HepG2 (cell line): Measurements from ENCODE around the gene CX3CR1. TPM values are rescaled to one million over a fixed set of nuclear protein-coding genes. Genes with fewer than 3 reads are reported as not detected.

Source experiments
- AGO1 ChIP-seq: fragments of 200-400 bp; formaldehyde crosslinking; IDR thresholded peaks from 2 replicates; pipeline ENCODE4 v1.6.1; 2017; ENCODE audit warnings: mild to moderate bottlenecking, low read depth, low read length, moderate library complexity; ENCODE audit not compliant: poor library complexity, severe bottlenecking
- AHR ChIP-seq: IDR thresholded peaks from 2 replicates; pipeline ENCODE4 v1.6.1; 2018; ENCODE audit warnings: missing genetic modification reagents, missing compliant biosample characterization
- CEBPB ChIP-seq: IDR thresholded peaks from 2 replicates; pipeline ENCODE4 v1.6.1; 2011; ENCODE audit warnings: low read depth, low read length, improper control_type of control experiment, borderline replicate concordance
- CSRNP1 ChIP-seq: sonication (generic); formaldehyde crosslinking; IDR thresholded peaks from 2 replicates; pipeline ENCODE4 v1.8.1; 2023; ENCODE audit warnings: mild to moderate bottlenecking, missing genetic modification reagents
- E2F5 ChIP-seq: sonication (generic); formaldehyde crosslinking; conservative IDR thresholded peaks from 2 replicates; pipeline ENCODE4 v1.4.0; 2020; ENCODE audit warnings: missing genetic modification reagents
- ETS1 ChIP-seq: sonication (generic); formaldehyde crosslinking; IDR thresholded peaks from 2 replicates; pipeline ENCODE4 v1.4.0; 2020; ENCODE audit warnings: missing genetic modification reagents
- FOXJ3 ChIP-seq: sonication (generic); formaldehyde crosslinking; IDR thresholded peaks from 2 replicates; pipeline ENCODE4 v1.4.0; 2020; ENCODE audit warnings: missing genetic modification reagents, mild to moderate bottlenecking, borderline replicate concordance
- MAF1 ChIP-seq: sonication (generic); formaldehyde crosslinking; IDR thresholded peaks from 2 replicates; pipeline ENCODE4 v1.5.0; 2020; ENCODE audit warnings: missing genetic modification reagents, borderline replicate concordance
- MAFG ChIP-seq: sonication (generic); formaldehyde crosslinking; IDR thresholded peaks from 2 replicates; pipeline ENCODE4 v1.5.1; 2020; ENCODE audit warnings: mild to moderate bottlenecking, missing genetic modification reagents
- MIER2 ChIP-seq: IDR thresholded peaks from 2 replicates; pipeline ENCODE4 v1.6.1; 2016; ENCODE audit warnings: missing biosample characterization, missing genetic modification reagents
- MXD4 ChIP-seq: IDR thresholded peaks from 2 replicates; pipeline ENCODE4 v1.6.1; 2016; ENCODE audit warnings: mild to moderate bottlenecking, missing biosample characterization, missing genetic modification reagents
- NFKB2 ChIP-seq: sonication (generic); formaldehyde crosslinking; IDR thresholded peaks from 2 replicates; pipeline ENCODE4 v1.4.0; 2020; ENCODE audit warnings: missing genetic modification reagents, borderline replicate concordance
- NFKBIZ ChIP-seq: IDR thresholded peaks from 2 replicates; pipeline ENCODE4 v1.6.1; 2018; ENCODE audit warnings: missing genetic modification reagents, missing compliant biosample characterization
- NR2F2 ChIP-seq: IDR thresholded peaks from 2 replicates; pipeline ENCODE4 v1.6.1; 2012; ENCODE audit warnings: low read depth, inconsistent platforms, borderline replicate concordance
- NR2F6 ChIP-seq, 2 experiments: IDR thresholded peaks; 2 replicates each; pipeline ENCODE4 v1.6.1; 2016; ENCODE audit warnings: antibody characterized with exemption in 1 of 2, mild to moderate bottlenecking in 1 of 2
- RFX5 ChIP-seq: IDR thresholded peaks from 2 replicates; pipeline ENCODE4 v1.6.1; 2011; ENCODE audit warnings: low read depth, low read length, improper control_type of control experiment
- SRF ChIP-seq: IDR thresholded peaks from 2 replicates; pipeline ENCODE4 v1.6.1; 2011; ENCODE audit warnings: mild to moderate bottlenecking, low read depth, low read length, moderate library complexity
- SRY ChIP-seq: sonication (generic); formaldehyde crosslinking; IDR thresholded peaks from 2 replicates; pipeline ENCODE4 v1.8.0; 2022; ENCODE audit warnings: mild to moderate bottlenecking, missing genetic modification reagents
- SUZ12 ChIP-seq: fragments of 150-350 bp; IDR thresholded peaks from 2 replicates; pipeline ENCODE4 v1.6.1; 2014; ENCODE audit warnings: low read depth, low read length
- TIGD3 ChIP-seq: sonication (generic); formaldehyde crosslinking; IDR thresholded peaks from 2 replicates; pipeline ENCODE4 v1.5.1; 2020; ENCODE audit warnings: mild to moderate bottlenecking, missing genetic modification reagents, borderline replicate concordance
- ZMYM2 ChIP-seq: sonication (generic); formaldehyde crosslinking; IDR thresholded peaks from 2 replicates; pipeline ENCODE4 v1.8.0; 2022; ENCODE audit warnings: mild to moderate bottlenecking, missing genetic modification reagents
- ZNF10 ChIP-seq: sonication (generic); formaldehyde crosslinking; IDR thresholded peaks from 2 replicates; pipeline ENCODE4 v1.4.0; 2020; ENCODE audit warnings: mild to moderate bottlenecking, low read depth, missing genetic modification reagents, borderline replicate concordance
- ZNF510 ChIP-seq: sonication (generic); formaldehyde crosslinking; IDR thresholded peaks from 2 replicates; pipeline ENCODE4 v1.4.0; 2020; ENCODE audit warnings: low read depth, mild to moderate bottlenecking, missing genetic modification reagents
- ZNF546 ChIP-seq: sonication (generic); formaldehyde crosslinking; conservative IDR thresholded peaks from 2 replicates; pipeline ENCODE4 v1.8.1; 2023; ENCODE audit warnings: mild to moderate bottlenecking, missing genetic modification reagents
- ZNF550 ChIP-seq: sonication (generic); formaldehyde crosslinking; IDR thresholded peaks from 2 replicates; pipeline ENCODE4 v1.4.0; 2020; ENCODE audit warnings: mild to moderate bottlenecking, missing genetic modification reagents, borderline replicate concordance
- ZNF678 ChIP-seq: sonication (generic); formaldehyde crosslinking; IDR thresholded peaks from 2 replicates; pipeline ENCODE4 v1.4.0; 2020; ENCODE audit warnings: mild to moderate bottlenecking, missing genetic modification reagents
- ZNF790 ChIP-seq: sonication (generic); formaldehyde crosslinking; IDR thresholded peaks from 2 replicates; pipeline ENCODE4 v1.8.0; 2022; ENCODE audit warnings: missing genetic modification reagents, mild to moderate bottlenecking, borderline replicate concordance
- polyA plus RNA-seq, 8 experiments: library from polyadenylated mRNA; depleted of rRNA in 3 of 8; stranded (reverse) in 7 of 8; unstranded in 1 of 8; fragments of >200 nt; fragmentation: Illumina TruSeq in 4 of 8; extraction: Trizol in 4 of 8; gene quantifications; 2 replicates each; pipeline versions ENCODE4 v1.2.1 to v1.2.3, GENCODE V29; 2011 to 2016; ENCODE audit warnings: low read depth in 4 of 8, missing spikeins in 1 of 8, mixed read lengths in 1 of 8; ENCODE audit not compliant: insufficient read depth in 1 of 8
- total RNA-seq, 5 experiments: library from RNA; depleted of rRNA; stranded (reverse); fragments of >200 nt; fragmentation: Illumina TruSeq; extraction: Trizol; gene quantifications; 2 replicates each; pipeline ENCODE4 v1.2.3, GENCODE V29; 2016; ENCODE audit warnings: low read depth in 1 of 5

The CX3CR1 gene
- total and polyA plus RNA-seq, 2 of the 13 experiments (the other 11 are each of a cell fraction or from before 2014, with no cell fraction given): not detected

- TF ChIP-seq NFKB2 (CRISPR knock-in tag) (no peak), FOXJ3 (CRISPR knock-in tag) (peak; percentile 93; the same call in 1 of the 2 replicates), AGO1 (no peak), E2F5 (CRISPR knock-in tag) (no peak), NR2F6 (IDR thresholded peaks at IDR 0.05) (peak; percentile 96), NR2F6 (CRISPR knock-in tag; IDR thresholded peaks at IDR 0.05) (peak; percentile 91), TIGD3 (CRISPR knock-in tag) (no peak), ETS1 (no peak), ZNF546 (CRISPR knock-in tag) (no peak), ZNF550 (no peak), CSRNP1 (CRISPR knock-in tag) (no peak), ZNF678 (CRISPR knock-in tag) (no peak), AHR (no peak), NFKBIZ (CRISPR knock-in tag) (peak; percentile 79; the same call in 1 of the 2 replicates), ZMYM2 (peak; percentile 95), CEBPB (peak; percentile 93), SRF (peak; percentile 55; the same call in 1 of the 2 replicates), SUZ12 (no peak), MXD4 (CRISPR knock-in tag) (no peak), MAFG (no peak), NR2F2 (peak; percentile 90), MIER2 (CRISPR knock-in tag) (peak; percentile 89), ZNF10 (CRISPR knock-in tag) (no peak), ZNF790 (CRISPR knock-in tag) (no peak), ZNF510 (CRISPR knock-in tag) (no peak), SRY (CRISPR knock-in tag) (no peak), MAF1 (CRISPR knock-in tag) (no peak), RFX5 (no peak)
Measured at GRCh38 chr3:39317571-39318169, 37.8 kb upstream of the CX3CR1 start (continued).
